Measurements from ENCODE around the gene DENND4B.

GRCh38 chr1:153882296-153882912 lies 64.1 kb downstream of the DENND4B start:
- no peak for TF ChIP-seq CTCF (IDR thresholded peaks at IDR 0.05; ENCODE audit: insufficient read depth, low read length, poor library complexity, severe bottlenecking)
- TF ChIP-seq EZH2phosphoT487 (conservative IDR thresholded peaks at IDR 0.05; ENCODE audit: low read length) = no peak

Measured in SU-DHL-6 (cell line).